ENCODE results near the gene MAGEL2.

DNA sequence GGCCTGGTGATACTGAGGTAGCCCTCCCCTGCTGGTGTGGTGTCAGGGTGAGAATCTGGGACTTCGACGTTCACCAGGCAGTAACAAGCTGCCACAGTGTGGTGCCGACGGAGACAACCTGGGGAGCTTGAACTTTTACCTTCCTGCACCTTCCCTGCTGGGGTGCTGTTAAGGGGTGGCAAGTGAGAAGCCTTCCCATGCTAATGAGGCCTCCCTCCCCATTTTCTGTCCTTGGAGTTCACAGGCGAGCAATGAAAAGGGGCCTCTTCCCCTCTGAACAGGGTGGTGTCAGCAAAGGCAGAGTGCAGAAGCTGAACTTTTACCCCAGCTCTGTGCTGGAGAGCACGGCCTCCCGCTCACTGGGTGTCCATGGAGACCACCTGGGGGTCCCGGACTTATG, 13.5 kb downstream of the MAGEL2 start:
- TF ChIP-seq, protein P1, sequence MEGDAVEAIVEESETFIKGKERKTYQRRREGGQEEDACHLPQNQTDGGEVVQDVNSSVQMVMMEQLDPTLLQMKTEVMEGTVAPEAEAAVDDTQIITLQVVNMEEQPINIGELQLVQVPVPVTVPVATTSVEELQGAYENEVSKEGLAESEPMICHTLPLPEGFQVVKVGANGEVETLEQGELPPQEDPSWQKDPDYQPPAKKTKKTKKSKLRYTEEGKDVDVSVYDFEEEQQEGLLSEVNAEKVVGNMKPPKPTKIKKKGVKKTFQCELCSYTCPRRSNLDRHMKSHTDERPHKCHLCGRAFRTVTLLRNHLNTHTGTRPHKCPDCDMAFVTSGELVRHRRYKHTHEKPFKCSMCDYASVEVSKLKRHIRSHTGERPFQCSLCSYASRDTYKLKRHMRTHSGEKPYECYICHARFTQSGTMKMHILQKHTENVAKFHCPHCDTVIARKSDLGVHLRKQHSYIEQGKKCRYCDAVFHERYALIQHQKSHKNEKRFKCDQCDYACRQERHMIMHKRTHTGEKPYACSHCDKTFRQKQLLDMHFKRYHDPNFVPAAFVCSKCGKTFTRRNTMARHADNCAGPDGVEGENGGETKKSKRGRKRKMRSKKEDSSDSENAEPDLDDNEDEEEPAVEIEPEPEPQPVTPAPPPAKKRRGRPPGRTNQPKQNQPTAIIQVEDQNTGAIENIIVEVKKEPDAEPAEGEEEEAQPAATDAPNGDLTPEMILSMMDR (conservative IDR thresholded peaks at IDR 0.05; ENCODE audit: low read depth in 2 of 2), result no peak
- TF ChIP-seq EZH2 (IDR thresholded peaks at IDR 0.05; ENCODE audit: low read depth, unreplicated experiment), result no peak
- no peak for TF ChIP-seq POLR2AphosphoS5 (IDR thresholded peaks at IDR 0.05; ENCODE audit: low read depth)
- no peak for TF ChIP-seq EZH2phosphoT487 (IDR thresholded peaks at IDR 0.05; ENCODE audit: unreplicated experiment)
- TF ChIP-seq, protein P2, sequence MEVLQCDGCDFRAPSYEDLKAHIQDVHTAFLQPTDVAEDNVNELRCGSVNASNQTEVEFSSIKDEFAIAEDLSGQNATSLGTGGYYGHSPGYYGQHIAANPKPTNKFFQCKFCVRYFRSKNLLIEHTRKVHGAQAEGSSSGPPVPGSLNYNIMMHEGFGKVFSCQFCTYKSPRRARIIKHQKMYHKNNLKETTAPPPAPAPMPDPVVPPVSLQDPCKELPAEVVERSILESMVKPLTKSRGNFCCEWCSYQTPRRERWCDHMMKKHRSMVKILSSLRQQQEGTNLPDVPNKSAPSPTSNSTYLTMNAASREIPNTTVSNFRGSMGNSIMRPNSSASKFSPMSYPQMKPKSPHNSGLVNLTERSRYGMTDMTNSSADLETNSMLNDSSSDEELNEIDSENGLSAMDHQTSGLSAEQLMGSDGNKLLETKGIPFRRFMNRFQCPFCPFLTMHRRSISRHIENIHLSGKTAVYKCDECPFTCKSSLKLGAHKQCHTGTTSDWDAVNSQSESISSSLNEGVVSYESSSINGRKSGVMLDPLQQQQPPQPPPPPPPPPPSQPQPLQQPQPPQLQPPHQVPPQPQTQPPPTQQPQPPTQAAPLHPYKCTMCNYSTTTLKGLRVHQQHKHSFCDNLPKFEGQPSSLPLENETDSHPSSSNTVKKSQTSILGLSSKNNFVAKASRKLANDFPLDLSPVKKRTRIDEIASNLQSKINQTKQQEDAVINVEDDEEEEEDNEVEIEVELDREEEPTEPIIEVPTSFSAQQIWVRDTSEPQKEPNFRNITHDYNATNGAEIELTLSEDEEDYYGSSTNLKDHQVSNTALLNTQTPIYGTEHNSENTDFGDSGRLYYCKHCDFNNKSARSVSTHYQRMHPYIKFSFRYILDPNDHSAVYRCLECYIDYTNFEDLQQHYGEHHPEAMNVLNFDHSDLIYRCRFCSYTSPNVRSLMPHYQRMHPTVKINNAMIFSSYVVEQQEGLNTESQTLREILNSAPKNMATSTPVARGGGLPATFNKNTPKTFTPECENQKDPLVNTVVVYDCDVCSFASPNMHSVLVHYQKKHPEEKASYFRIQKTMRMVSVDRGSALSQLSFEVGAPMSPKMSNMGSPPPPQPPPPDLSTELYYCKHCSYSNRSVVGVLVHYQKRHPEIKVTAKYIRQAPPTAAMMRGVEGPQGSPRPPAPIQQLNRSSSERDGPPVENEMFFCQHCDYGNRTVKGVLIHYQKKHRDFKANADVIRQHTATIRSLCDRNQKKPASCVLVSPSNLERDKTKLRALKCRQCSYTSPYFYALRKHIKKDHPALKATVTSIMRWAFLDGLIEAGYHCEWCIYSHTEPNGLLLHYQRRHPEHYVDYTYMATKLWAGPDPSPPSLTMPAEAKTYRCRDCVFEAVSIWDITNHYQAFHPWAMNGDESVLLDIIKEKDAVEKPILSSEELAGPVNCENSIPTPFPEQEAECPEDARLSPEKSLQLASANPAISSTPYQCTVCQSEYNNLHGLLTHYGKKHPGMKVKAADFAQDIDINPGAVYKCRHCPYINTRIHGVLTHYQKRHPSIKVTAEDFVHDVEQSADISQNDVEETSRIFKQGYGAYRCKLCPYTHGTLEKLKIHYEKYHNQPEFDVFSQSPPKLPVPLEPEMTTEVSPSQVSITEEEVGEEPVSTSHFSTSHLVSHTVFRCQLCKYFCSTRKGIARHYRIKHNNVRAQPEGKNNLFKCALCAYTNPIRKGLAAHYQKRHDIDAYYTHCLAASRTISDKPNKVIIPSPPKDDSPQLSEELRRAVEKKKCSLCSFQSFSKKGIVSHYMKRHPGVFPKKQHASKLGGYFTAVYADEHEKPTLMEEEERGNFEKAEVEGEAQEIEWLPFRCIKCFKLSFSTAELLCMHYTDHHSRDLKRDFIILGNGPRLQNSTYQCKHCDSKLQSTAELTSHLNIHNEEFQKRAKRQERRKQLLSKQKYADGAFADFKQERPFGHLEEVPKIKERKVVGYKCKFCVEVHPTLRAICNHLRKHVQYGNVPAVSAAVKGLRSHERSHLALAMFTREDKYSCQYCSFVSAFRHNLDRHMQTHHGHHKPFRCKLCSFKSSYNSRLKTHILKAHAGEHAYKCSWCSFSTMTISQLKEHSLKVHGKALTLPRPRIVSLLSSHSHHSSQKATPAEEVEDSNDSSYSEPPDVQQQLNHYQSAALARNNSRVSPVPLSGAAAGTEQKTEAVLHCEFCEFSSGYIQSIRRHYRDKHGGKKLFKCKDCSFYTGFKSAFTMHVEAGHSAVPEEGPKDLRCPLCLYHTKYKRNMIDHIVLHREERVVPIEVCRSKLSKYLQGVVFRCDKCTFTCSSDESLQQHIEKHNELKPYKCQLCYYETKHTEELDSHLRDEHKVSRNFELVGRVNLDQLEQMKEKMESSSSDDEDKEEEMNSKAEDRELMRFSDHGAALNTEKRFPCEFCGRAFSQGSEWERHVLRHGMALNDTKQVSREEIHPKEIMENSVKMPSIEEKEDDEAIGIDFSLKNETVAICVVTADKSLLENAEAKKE (CRISPR knock-in tag; IDR thresholded peaks at IDR 0.05), result no peak
- no peak for TF ChIP-seq STAT1 (IDR thresholded peaks at IDR 0.05; ENCODE audit: unreplicated experiment)
- TF ChIP-seq, protein P3, sequence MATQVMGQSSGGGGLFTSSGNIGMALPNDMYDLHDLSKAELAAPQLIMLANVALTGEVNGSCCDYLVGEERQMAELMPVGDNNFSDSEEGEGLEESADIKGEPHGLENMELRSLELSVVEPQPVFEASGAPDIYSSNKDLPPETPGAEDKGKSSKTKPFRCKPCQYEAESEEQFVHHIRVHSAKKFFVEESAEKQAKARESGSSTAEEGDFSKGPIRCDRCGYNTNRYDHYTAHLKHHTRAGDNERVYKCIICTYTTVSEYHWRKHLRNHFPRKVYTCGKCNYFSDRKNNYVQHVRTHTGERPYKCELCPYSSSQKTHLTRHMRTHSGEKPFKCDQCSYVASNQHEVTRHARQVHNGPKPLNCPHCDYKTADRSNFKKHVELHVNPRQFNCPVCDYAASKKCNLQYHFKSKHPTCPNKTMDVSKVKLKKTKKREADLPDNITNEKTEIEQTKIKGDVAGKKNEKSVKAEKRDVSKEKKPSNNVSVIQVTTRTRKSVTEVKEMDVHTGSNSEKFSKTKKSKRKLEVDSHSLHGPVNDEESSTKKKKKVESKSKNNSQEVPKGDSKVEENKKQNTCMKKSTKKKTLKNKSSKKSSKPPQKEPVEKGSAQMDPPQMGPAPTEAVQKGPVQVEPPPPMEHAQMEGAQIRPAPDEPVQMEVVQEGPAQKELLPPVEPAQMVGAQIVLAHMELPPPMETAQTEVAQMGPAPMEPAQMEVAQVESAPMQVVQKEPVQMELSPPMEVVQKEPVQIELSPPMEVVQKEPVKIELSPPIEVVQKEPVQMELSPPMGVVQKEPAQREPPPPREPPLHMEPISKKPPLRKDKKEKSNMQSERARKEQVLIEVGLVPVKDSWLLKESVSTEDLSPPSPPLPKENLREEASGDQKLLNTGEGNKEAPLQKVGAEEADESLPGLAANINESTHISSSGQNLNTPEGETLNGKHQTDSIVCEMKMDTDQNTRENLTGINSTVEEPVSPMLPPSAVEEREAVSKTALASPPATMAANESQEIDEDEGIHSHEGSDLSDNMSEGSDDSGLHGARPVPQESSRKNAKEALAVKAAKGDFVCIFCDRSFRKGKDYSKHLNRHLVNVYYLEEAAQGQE (IDR thresholded peaks at IDR 0.05; ENCODE audit: unreplicated experiment), result no peak
- TF ChIP-seq, protein P4, sequence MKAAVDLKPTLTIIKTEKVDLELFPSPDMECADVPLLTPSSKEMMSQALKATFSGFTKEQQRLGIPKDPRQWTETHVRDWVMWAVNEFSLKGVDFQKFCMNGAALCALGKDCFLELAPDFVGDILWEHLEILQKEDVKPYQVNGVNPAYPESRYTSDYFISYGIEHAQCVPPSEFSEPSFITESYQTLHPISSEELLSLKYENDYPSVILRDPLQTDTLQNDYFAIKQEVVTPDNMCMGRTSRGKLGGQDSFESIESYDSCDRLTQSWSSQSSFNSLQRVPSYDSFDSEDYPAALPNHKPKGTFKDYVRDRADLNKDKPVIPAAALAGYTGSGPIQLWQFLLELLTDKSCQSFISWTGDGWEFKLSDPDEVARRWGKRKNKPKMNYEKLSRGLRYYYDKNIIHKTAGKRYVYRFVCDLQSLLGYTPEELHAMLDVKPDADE (IDR thresholded peaks at IDR 0.05), result no peak
